ENCODE measurements around the gene FRK. TPM values are rescaled to one million over a fixed set of nuclear protein-coding genes. Genes with fewer than 3 reads are reported as not detected.
"Not testable (repeated sequence)": the region's sequence is repeated elsewhere in the genome, so short reads cannot be mapped to it uniquely, and the experiment has no call there.

Gene FRK
- total RNA-seq: 8.9 and 10.1 TPM in 2 replicates
- polyA plus RNA-seq (2012): 1.9 TPM

- peak; percentile 81 for DNase-seq (ENCODE audit: low read depth)
These were observed at the start of gene FRK for GRCh38 chr6:116060572-116061283. Gene FRK (minus strand): TSS chr6:116060891. CDS start chr6:116060311, 580 bp downstream.

- DNase-seq (ENCODE audit: low read depth): peak; percentile 57
These were observed 48.1 kb upstream of the FRK start for GRCh38 chr6:116108836-116109235.

GRCh38 chr6:116106146-116106545 lies 45.5 kb upstream of the FRK start:
- no peak for DNase-seq (ENCODE audit: low read depth)

GRCh38 chr6:116105247-116105646 lies 44.6 kb upstream of the FRK start:
- DNase-seq (ENCODE audit: low read depth): no peak

GRCh38 chr6:116104636-116105035 lies 43.9 kb upstream of the FRK start:
- DNase-seq (ENCODE audit: low read depth): no peak

- DNase-seq (ENCODE audit: low read depth): no peak
These were observed 42.2 kb upstream of the FRK start for GRCh38 chr6:116102873-116103272.

- no peak for DNase-seq (ENCODE audit: low read depth)
These were observed 41.1 kb upstream of the FRK start for GRCh38 chr6:116101790-116102189.

- DNase-seq (ENCODE audit: low read depth): no peak
These were observed 40.6 kb upstream of the FRK start for GRCh38 chr6:116101302-116101718.

- peak; percentile 83 for DNase-seq (ENCODE audit: low read depth)
These were observed 40.0 kb upstream of the FRK start, which contains the start of gene NT5DC1 for GRCh38 chr6:116100419-116101301. Gene NT5DC1 (plus strand): TSS chr6:116100853. CDS start chr6:116100931, 78 bp downstream.

- DNase-seq (ENCODE audit: low read depth): no peak
These were observed 38.3 kb upstream of the FRK start for GRCh38 chr6:116099036-116099435.

GRCh38 chr6:116096979-116097816 lies 36.5 kb upstream of the FRK start:
- peak; percentile 33 for DNase-seq (ENCODE audit: low read depth)

- DNase-seq (ENCODE audit: low read depth): not testable (repeated sequence)
These were observed 35.5 kb upstream of the FRK start for GRCh38 chr6:116096048-116096759.

- DNase-seq (ENCODE audit: low read depth): no peak
These were observed 33.4 kb upstream of the FRK start for GRCh38 chr6:116094041-116094440.

- no peak for DNase-seq (ENCODE audit: low read depth)
These were observed 29.6 kb upstream of the FRK start for GRCh38 chr6:116090251-116090650.

GRCh38 chr6:116088946-116089345 lies 28.3 kb upstream of the FRK start:
- DNase-seq (ENCODE audit: low read depth): no peak

- DNase-seq (ENCODE audit: low read depth): peak; percentile 32
These were observed 26.8 kb upstream of the FRK start for GRCh38 chr6:116087437-116088027.

GRCh38 chr6:116084284-116084683 lies 23.6 kb upstream of the FRK start:
- DNase-seq (ENCODE audit: low read depth): peak; percentile 16

- no peak for DNase-seq (ENCODE audit: low read depth)
These were observed 22.4 kb upstream of the FRK start for GRCh38 chr6:116083052-116083451.

- DNase-seq (ENCODE audit: low read depth): no peak
These were observed 18.3 kb upstream of the FRK start for GRCh38 chr6:116078945-116079344.

GRCh38 chr6:116078522-116078921 lies 17.8 kb upstream of the FRK start:
- no peak for DNase-seq (ENCODE audit: low read depth)
